Caco-2 (cell line): ENCODE data around the gene SYTL1. TPM values are rescaled to one million over a fixed set of nuclear protein-coding genes. Genes with fewer than 3 reads are reported as not detected.
"Not testable (repeated sequence)": the region's sequence is repeated elsewhere in the genome, so short reads cannot be mapped to it uniquely, and the experiment has no call there.

ENCODE experiments used
- BruUV-seq: library from RNA; stranded (reverse); fragments of 400-500 nt; replicated peaks from 2 replicates; lab custom pipeline; 2021; lab: Mats Ljungman, UMichigan
- CTCF ChIA-PET: fragments of 300-600 bp; sonication (Branson Sonifier 250); formaldehyde crosslinking; loops from one replicate; lab custom pipeline; 2022; ENCODE audit warnings: antibody characterized with exemption; lab: Charles Lee
- POLR2A ChIA-PET: fragments of 300-600 bp; sonication (Branson Sonifier 250); formaldehyde crosslinking; loops from one replicate; lab custom pipeline; 2022; ENCODE audit warnings: antibody characterized with exemption; lab: Charles Lee
- DNase-seq, 2 experiments: peaks; one replicate each; pipeline versions ENCODE4 v3.0.0 to v3.0.0-alpha.2; 2020 to 2022
- H3K27me3 ChIP-seq: replicated peaks from 2 replicates; pipeline ENCODE4 v1.6.0; 2011; ENCODE audit warnings: low read length; ENCODE audit not compliant: control insufficient read depth, insufficient read depth
- H3K36me3 ChIP-seq: 2 replicates; pipeline ENCODE4 v1.5.1; 2011; ENCODE audit warnings: low read length; ENCODE audit not compliant: control insufficient read depth, insufficient read depth
- H3K4me1 ChIP-seq: fragments of 250-450 bp; sonication (Bioruptor Pico); 2 replicates; pipeline ENCODE4 v1.5.1; 2020; ENCODE audit warnings: mild to moderate bottlenecking
- H3K4me3 ChIP-seq: 2 replicates; pipeline ENCODE4 v1.5.1; 2011; ENCODE audit warnings: low read depth, mild to moderate bottlenecking, control low read depth, low read length
- H3K9me3 ChIP-seq: fragments of 250-450 bp; sonication (Bioruptor Pico); 2 replicates; pipeline ENCODE4 v1.5.1; 2020; ENCODE audit warnings: mild to moderate bottlenecking, moderate library complexity
- H3K27ac Mint-ChIP-seq: one replicate; pipeline ENCODE4 v1.8.0; 2022; ENCODE audit warnings: mixed read lengths; ENCODE audit not compliant: unreplicated experiment
- H3K27me3 Mint-ChIP-seq: one replicate; pipeline ENCODE4 v1.8.0; 2022; ENCODE audit warnings: mixed read lengths; ENCODE audit not compliant: insufficient read depth, unreplicated experiment
- H3K36me3 Mint-ChIP-seq: one replicate; pipeline ENCODE4 v1.8.0; 2022; ENCODE audit warnings: mild to moderate bottlenecking, mixed read lengths; ENCODE audit not compliant: insufficient read depth, unreplicated experiment
- H3K4me1 Mint-ChIP-seq: one replicate; pipeline ENCODE4 v1.8.0; 2022; ENCODE audit warnings: low read depth, mixed read lengths; ENCODE audit not compliant: unreplicated experiment
- H3K4me3 Mint-ChIP-seq: one replicate; pipeline ENCODE4 v1.8.0; 2022; ENCODE audit warnings: mild to moderate bottlenecking, moderate library complexity, mixed read lengths; ENCODE audit not compliant: unreplicated experiment
- H3K9me3 Mint-ChIP-seq: one replicate; pipeline ENCODE4 v1.8.0; 2022; ENCODE audit warnings: mixed read lengths; ENCODE audit not compliant: unreplicated experiment
- CTCF ChIP-seq, 2 experiments: fragments of 200-600 bp in 1 of 2; IDR thresholded peaks; 1 replicate in 1 of 2; 2 replicates in 1 of 2; pipeline versions ENCODE4 v1.5.1 to v1.8.0; 2011 to 2022; ENCODE audit warnings: antibody characterized with exemption in 1 of 2, control low read depth in 1 of 2, inconsistent platforms in 1 of 2, low read depth in 1 of 2, low read length in 1 of 2, mild to moderate bottlenecking in 1 of 2, moderate library complexity in 1 of 2; ENCODE audit not compliant: insufficient read depth in 1 of 2, severe bottlenecking in 1 of 2, unreplicated experiment in 1 of 2
- intact Hi-C: fragments of 100-400 bp; cut with micrococcal nuclease; formaldehyde crosslinking; loops from one replicate; pipeline ENCODE4 v1.10.0; 2022; ENCODE audit not compliant: unreplicated experiment
- total RNA-seq: library from RNA; stranded (reverse); gene quantifications from 2 replicates; pipeline ENCODE4 v1.2.3, GENCODE V29; 2022

Gene SYTL1
- total RNA-seq, 1 experiment from 2014 or later: 11.0 TPM

- no peaks in the 10 kb centered on the region for H3K9me3 ChIP-seq
- H3K4me3 ChIP-seq: no peak overlapping the region
- Mint-ChIP-seq H3K4me3 (no peak overlapping the region), H3K27ac (no peak overlapping the region), H3K27me3 (no peaks in the 10 kb centered on the region), H3K9me3 (no peaks in the 10 kb centered on the region), H3K36me3 (no peaks in the 10 kb centered on the region), H3K4me1 (no peaks in the 10 kb centered on the region)
- BruUV-seq: no TSS peak
- H3K36me3 ChIP-seq: no peaks in the 10 kb centered on the region
- DNase-seq: no peak
- ChIA-PET CTCF (interaction anchor here (0.7 to 1.2 kb wide), 3 partner anchors 16 to 86 kb away, joined by 3 to 5 read pairs (median 3); partner anchors contain the start of gene MAP3K6), POLR2A (interaction anchor here (0.6 to 0.9 kb wide), 2 partner anchors 16 to 236 kb away, joined by 4 to 5 read pairs; no protein-coding TSS in a partner anchor)
- no peaks in the 10 kb centered on the region for H3K4me1 ChIP-seq
- intact Hi-C loops: no loop called here
- no peaks in the 10 kb centered on the region for H3K27me3 ChIP-seq
- TF ChIP-seq CTCF (IDR thresholded peaks at IDR 0.05; ENCODE audit: insufficient read depth in 1 of 2, low read depth in 1 of 2, low read length in 1 of 2, severe bottlenecking in 1 of 2, unreplicated experiment in 1 of 2): no peak
Observed at GRCh38 chr1:27381969-27382762, 40.3 kb downstream of the SYTL1 start.

GRCh38 chr1:27383039-27383605, 41.3 kb downstream of the SYTL1 start, which contains the start of gene CD164L2:
Gene CD164L2 (minus strand): TSS chr1:27383333. CDS start chr1:27383239, 94 bp downstream.
- Histone ChIP-seq H3K36me3 (no peaks in the 10 kb centered on the region), H3K4me1 (no peaks in the 10 kb centered on the region), H3K9me3 (no peaks in the 10 kb centered on the region), H3K4me3 (no peak within 1 kb of the TSS), H3K27me3 (no peaks in the 10 kb centered on the region)
- intact Hi-C loops: no loop called here
- Mint-ChIP-seq H3K36me3 (no peaks in the 10 kb centered on the region), H3K27ac (no peak within 1 kb of the TSS), H3K27me3 (no peaks in the 10 kb centered on the region), H3K9me3 (no peaks in the 10 kb centered on the region), H3K4me3 (no peak within 1 kb of the TSS), H3K4me1 (no peaks in the 10 kb centered on the region)
- no TSS peak for BruUV-seq
- peak; percentile 45 to 47 for DNase-seq
- TF ChIP-seq CTCF (IDR thresholded peaks at IDR 0.05; ENCODE audit: insufficient read depth in 1 of 2, low read depth in 1 of 2, low read length in 1 of 2, severe bottlenecking in 1 of 2, unreplicated experiment in 1 of 2): no peak
- ChIA-PET POLR2A (interaction anchor here (0.6 to 0.9 kb wide), 2 partner anchors 17 to 237 kb away, joined by 4 to 5 read pairs; no protein-coding TSS in a partner anchor), CTCF (interaction anchor here (0.7 to 1.2 kb wide), 3 partner anchors 15 to 87 kb away, joined by 3 to 5 read pairs (median 3); partner anchors contain the start of gene MAP3K6)

- no peak overlapping the region for H3K4me3 Mint-ChIP-seq
- TF ChIP-seq CTCF (IDR thresholded peaks at IDR 0.05; ENCODE audit: insufficient read depth in 1 of 2, low read depth in 1 of 2, low read length in 1 of 2, severe bottlenecking in 1 of 2, unreplicated experiment in 1 of 2): no peak
- Histone ChIP-seq H3K27me3 (no peaks in the 10 kb centered on the region), H3K36me3 (no peaks in the 10 kb centered on the region), H3K9me3 (no peaks in the 10 kb centered on the region), H3K4me3 (no peak overlapping the region), H3K4me1 (no peaks in the 10 kb centered on the region)
- H3K9me3 Mint-ChIP-seq: no peaks in the 10 kb centered on the region
- H3K4me1 Mint-ChIP-seq: no peaks in the 10 kb centered on the region
- H3K27me3 Mint-ChIP-seq: no peaks in the 10 kb centered on the region
- H3K27ac Mint-ChIP-seq: no peak overlapping the region
- BruUV-seq: no TSS peak
- DNase-seq: no peak
- intact Hi-C loops: no loop called here
- ChIA-PET CTCF (no interaction called here), POLR2A (no interaction called here)
- H3K36me3 Mint-ChIP-seq: no peaks in the 10 kb centered on the region
Observed at GRCh38 chr1:27383661-27384060, 41.8 kb downstream of the SYTL1 start.

- CTCF ChIA-PET: interaction anchor here (0.6 kb wide), 1 partner anchor 19 kb away, joined by 3 read pairs; no protein-coding TSS in a partner anchor
- H3K9me3 ChIP-seq, H3K4me3 Mint-ChIP-seq, BruUV-seq, intact Hi-C loops, H3K27me3 ChIP-seq, POLR2A ChIA-PET, DNase-seq, H3K27ac Mint-ChIP-seq, H3K36me3 ChIP-seq, H3K4me1 ChIP-seq, H3K4me1 Mint-ChIP-seq, H3K4me3 ChIP-seq, H3K27me3 Mint-ChIP-seq, H3K9me3 Mint-ChIP-seq, H3K36me3 Mint-ChIP-seq: not testable (repeated sequence)
Observed at GRCh38 chr1:27384797-27385196, 43.0 kb downstream of the SYTL1 start.
